ENCODE data around the gene UBE2J2.

The UBE2J2 gene

DNA sequence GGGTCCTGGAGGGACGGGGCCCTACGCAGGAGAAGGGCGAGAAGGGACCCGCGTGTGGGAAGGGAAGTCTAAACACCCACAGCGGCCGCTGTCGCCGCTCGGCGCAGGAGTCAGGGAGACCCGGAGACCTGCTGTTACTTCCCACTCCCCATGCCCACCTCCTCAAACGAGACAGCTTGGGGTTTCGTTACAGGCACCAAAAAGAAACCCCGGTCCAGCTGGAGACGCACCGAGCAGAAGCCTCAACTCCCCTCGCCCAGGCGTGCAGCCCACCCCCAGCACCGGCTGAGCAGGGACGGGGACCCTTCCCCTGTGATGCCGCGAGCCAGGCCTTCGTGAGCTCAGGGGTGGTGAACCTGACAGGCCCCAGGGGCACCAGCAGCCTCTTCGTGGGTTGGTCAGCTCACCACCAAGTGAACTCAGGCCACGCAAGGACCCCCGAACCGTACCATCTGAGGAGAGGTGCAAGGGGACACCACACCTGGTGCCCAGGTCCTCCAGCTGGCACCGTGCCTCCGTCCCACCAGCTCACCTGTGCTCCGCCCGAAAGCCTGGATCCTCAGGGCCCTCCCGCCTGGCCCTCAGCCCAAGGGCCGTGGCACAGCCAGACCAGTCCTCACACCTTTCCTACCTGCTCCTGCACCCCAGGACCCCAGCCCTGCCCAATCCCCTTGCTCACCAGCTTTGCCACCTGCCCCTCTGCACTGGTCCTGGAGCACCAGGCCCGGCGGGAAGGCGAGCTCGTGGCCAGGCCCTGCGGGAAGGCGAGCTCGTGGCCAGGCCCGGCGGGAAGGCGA lies 46.9 kb downstream of the UBE2J2 start:
- no peak for DNase-seq (ENCODE audit: low spot score)

GRCh38 chr1:1225913-1226312 lies 47.7 kb downstream of the UBE2J2 start:
- peak; percentile 49 for DNase-seq (ENCODE audit: low spot score)

DNA sequence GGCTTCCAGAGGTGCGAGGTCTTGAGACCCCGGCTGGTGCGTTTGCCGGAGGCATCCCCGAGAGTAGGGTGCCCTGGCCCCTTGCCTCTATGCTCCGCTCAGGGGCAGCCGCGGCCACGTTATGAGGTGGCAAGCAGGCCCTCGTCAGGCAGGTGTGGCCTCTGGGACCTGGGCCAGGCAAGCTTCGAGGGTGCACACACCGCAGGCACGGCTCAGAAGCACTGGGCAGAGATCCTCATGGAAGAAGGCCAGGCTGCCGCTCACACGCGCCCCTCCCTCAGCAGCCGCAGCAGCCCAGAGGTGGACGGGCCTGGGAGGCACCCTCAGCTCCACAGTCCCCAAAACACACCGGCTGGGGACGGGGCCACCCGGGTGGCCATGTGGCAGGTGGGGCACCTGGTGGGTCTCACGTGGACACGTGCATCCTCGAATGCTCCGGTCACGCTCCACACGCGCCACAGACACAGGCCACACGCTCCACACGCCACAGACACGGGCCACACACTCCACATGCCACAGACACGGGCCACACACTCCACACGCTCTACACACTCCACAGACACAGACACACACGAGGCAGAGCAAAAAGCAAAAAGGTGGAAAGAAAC lies 48.3 kb downstream of the UBE2J2 start:
- no peak for DNase-seq (ENCODE audit: low spot score)

DNA sequence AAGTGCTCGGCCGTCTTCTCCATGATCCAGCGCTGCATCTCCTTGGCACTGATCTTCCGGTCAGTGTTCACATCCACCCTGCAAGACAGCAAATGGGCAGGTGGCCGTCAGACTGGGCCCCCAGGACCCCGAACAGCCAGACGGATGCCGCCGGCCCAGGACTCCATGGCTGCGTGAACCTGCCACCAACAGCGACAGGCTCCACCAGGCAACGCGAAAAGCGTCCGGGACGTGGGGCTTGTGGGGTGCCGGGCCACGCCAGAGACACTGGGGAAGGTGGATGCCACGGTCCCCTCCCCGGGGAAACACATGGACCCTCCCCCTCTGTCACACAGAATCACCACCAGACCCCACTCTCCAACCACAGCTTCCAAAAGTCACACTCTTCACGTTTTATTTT lies 49.8 kb downstream of the UBE2J2 start:
- no peak for DNase-seq (ENCODE audit: low spot score)

- DNase-seq (ENCODE audit: low spot score) = no peak
Measured at GRCh38 chr1:1223321-1223720, 50.3 kb downstream of the UBE2J2 start.

DNA sequence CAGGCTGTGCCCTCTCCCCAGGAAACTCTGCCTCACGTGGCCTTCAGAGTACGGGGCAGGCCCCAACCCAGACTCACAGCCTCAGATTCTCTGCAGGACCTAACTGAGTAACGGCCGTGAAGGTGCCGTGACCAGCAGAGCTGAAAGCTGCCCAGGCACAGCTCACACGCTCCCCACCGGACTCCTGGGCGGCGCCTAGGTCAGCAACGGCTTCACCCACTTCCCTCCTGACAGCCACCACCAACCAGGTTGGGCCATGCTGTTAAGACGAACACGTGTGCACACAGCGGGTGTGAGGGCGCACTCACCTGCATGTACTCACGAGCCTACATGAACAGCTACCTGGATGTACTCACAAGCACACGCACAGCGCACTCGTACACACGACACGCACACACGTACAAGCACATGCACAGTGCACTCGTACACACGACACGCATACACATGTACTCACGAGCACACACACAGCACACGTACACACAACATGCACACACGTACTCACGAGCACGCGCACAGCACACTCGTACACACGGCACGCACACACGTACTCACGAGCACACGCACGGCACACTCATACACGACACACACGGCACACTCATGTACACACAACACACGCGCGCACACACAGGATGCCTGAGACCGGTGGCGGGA lies 51.0 kb downstream of the UBE2J2 start:
- DNase-seq (ENCODE audit: low spot score) = no peak

- DNase-seq (ENCODE audit: low spot score) = no peak
Measured at GRCh38 chr1:1221887-1222574, 51.6 kb downstream of the UBE2J2 start.

DNA sequence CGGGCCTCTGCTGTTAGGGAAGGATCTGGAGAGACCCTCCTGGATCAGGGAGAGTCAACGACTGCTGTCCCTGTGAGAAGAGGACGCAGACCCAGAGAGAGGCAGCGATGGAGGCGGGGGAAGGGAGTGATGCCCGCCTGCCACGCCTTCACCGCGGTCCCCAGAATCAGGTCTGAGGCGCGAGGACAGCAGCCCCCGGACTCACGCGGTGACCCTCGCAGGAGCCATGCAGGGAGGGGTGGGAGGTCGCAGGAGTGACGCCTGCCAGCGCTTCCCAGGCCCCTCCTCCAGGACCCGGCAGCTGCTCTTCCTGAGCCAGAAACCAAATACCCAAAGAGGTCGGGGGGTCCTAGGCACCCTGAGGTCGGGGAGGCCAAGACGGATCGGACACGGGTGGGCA lies 53.5 kb downstream of the UBE2J2 start:
- no peak for DNase-seq (ENCODE audit: low spot score)

GRCh38 chr1:1219341-1219740 lies 54.3 kb downstream of the UBE2J2 start:
- no peak for DNase-seq (ENCODE audit: low spot score)

- no peak for DNase-seq (ENCODE audit: low spot score)
Measured at GRCh38 chr1:1218524-1219200, 55.0 kb downstream of the UBE2J2 start.

DNA sequence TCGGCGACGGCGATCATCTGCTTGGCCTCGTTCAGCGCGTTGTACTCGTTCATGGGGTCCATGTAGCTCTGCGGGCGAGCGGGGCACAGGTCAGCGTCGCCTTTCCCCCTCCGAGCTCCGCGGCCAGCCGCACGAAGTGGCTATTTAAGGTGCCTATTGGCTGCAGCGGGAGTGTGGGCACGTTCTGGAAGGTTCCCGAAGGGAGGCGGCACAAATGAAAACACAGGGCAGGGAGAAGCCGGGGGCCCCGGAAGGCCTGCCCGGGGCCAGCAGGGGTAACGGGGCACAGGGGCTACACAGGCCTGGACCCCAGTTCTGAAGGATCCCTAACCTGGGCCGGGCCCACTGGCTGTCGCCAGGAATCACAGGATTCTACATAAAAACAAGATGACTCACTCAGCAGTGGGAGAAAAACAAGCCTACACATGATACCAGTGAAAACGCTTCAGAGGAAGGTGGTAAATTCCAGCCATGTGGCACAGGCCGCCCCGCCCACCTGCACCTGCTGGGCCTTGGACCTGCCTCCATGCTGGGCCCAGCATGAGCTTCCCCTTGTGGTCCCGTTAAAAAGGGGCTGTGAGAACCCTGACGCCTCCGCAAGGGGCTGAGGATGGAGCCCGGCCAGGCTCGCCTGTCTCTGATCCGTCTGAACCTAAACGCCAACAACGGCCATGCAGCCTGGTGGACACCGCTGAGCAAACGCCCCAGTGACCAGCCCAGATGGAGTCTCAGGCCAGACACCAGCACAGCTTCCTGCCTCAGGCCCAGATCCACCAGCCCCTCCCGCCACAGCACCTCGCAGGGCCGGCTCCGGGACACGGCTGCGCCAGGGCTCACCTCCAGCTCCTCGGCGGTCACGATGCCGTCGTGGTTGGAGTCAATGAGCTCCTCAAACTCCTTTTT lies 55.8 kb downstream of the UBE2J2 start:
- DNase-seq (ENCODE audit: low spot score) = peak; percentile 38

DNA sequence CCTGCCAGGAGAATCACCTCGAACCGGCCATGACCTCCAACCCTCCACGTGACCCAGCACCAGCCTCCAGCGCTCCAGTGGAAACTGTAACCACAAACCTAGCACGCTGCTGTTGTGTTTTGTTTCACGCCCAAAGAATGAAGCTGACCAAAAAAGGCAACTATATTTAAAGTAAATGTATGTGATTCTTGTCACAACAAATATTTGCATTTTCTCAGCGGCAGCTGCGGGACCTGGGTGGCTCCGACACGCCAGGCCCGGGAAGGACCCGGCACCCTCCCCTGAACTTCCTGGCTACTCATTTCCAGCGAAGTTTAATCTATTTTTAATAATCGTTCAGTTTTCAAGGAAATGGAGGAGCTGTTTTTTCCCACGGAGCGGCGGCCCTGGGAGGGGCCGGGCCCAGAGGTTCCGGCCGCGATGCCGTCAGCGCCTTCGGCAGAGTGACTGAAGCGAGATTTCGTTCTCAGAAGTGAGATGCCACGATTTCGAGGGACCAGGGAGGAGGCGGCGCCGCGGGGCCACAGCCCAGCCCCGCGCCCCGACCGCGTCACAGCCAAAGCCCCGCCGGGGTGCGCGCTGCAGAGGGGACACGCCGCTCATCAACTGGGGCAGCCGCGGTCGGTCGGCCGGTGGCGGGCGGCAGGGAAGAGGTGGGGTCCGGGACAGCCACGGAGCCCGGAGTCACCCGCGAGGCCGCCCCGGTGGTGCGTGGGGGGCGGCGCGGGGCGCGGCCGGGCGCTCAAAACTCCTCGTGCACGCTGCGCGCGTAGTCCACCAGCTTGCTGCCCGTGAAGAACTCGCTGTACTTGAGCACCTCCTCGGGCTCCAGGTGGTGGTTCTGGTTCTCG lies 56.7 kb downstream of the UBE2J2 start:
- DNase-seq (ENCODE audit: low spot score) = no peak

GRCh38 chr1:1215881-1216605 lies 57.6 kb downstream of the UBE2J2 start:
- no peak for DNase-seq (ENCODE audit: low spot score)

GRCh38 chr1:1215080-1215676 lies 58.5 kb downstream of the UBE2J2 start:
- no peak for DNase-seq (ENCODE audit: low spot score)

GRCh38 chr1:1213345-1214265 lies 60.0 kb downstream of the UBE2J2 start, which contains the start of gene TNFRSF4:
TNFRSF4 (minus strand) TSS chr1:1214153; CDS start chr1:1214127, 26 bp downstream.
- DNase-seq (ENCODE audit: low spot score) = no peak

- no peak for DNase-seq (ENCODE audit: low spot score)
Measured at GRCh38 chr1:1212780-1213344, 60.8 kb downstream of the UBE2J2 start.

Measured in Ammon's horn (tissue), 1 donor.